Urinary bladder (tissue), 4 donors: ENCODE measurements around the gene RAB40C. TPM values are rescaled to one million over a fixed set of nuclear protein-coding genes. Genes with fewer than 3 reads are reported as not detected.

ENCODE experiments used
- DNase-seq: peaks from one replicate; pipeline ENCODE4 v3.0.0-alpha.2; 2015; ENCODE audit errors: extremely low spot score
- H3K27ac ChIP-seq: one replicate; pipeline ENCODE4 v1.5.1; 2013; ENCODE audit warnings: low read depth, mild to moderate bottlenecking, moderate library complexity
- H3K36me3 ChIP-seq: one replicate; pipeline ENCODE4 v1.6.1; 2013; ENCODE audit warnings: mild to moderate bottlenecking, moderate library complexity; ENCODE audit not compliant: insufficient read depth
- H3K4me1 ChIP-seq: one replicate; pipeline ENCODE4 v1.6.1; 2013; ENCODE audit warnings: mild to moderate bottlenecking, moderate library complexity; ENCODE audit not compliant: insufficient read depth
- H3K4me3 ChIP-seq: one replicate; pipeline ENCODE4 v1.5.1; 2013; ENCODE audit warnings: low read depth, low read length
- WGBS: extraction: QIAGEN DNeasy Blood & Tissue Kit; methylation state at CpG from one replicate; pipeline ENCODE4 v1.1.7; 2013; 5-methylcytosine and 5-hydroxymethylcytosine counted together
- polyA plus RNA-seq: library from polyadenylated mRNA; stranded (reverse); fragments of 200-250 nt; gene quantifications from one replicate; pipeline ENCODE4 v1.2.3, GENCODE V29; 2013
- total RNA-seq: library from RNA; depleted of rRNA; stranded (reverse); fragments of >200 nt; gene quantifications from one replicate; pipeline ENCODE4 v1.2.3, GENCODE V29; 2014
- donor health status: healthy with polysubstance abuse.
- donor health status: healthy.

The RAB40C gene
- total and polyA plus RNA-seq, 2 donors: 6.9 to 30.9 TPM

DNA sequence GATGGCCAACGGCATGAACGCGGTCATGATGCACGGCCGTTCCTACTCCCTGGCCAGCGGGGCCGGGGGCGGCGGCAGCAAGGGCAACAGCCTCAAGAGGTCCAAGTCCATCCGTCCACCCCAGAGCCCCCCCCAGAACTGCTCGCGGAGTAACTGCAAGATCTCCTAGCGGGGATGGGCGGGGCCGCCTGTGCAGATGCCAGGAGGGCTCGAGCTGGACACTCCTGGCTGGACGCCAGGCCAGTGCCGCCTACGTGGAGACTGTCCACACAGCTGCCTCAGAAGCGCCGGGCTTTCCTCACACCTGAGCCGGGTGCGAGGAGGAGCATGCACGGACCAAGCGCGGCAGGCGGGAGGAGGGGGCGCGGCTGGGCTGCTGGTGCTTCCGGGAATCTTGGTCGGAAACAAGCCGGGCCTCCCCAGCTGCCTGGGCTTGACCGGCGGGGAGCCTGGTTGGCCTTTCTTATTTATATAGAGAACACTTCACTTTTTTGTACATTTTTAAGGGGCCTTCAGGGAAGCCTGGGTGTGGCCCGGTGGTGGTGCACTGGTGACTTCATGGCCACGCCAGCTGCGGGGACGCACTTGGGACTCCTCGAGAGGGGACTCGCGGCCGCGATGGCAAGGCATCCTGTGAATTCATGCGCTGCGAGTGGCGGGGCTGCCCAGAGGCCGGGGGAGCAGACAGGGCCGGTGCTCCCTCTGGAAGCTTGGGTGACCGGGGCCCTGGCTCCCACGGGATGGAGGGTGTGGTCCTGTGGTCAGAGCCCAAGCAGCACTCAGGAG lies 37.8 kb downstream of the RAB40C start:
- no peak for DNase-seq
- Histone ChIP-seq H3K4me1 (no peaks in the 10 kb centered on the region), H3K36me3 (peaks cover 1% of the 10 kb centered on the region), H3K27ac (no peak overlapping the region), H3K4me3 (no peak overlapping the region)
- WGBS: 86% methylated on average over 50 of the region's 50 CpGs

GRCh38 chr16:628321-629061 lies 38.6 kb downstream of the RAB40C start:
- no peak overlapping the region for H3K4me3 ChIP-seq
- H3K27ac ChIP-seq: no peak overlapping the region
- DNase-seq: no peak
- H3K4me1 ChIP-seq: no peaks in the 10 kb centered on the region
- H3K36me3 ChIP-seq: peaks cover 1% of the 10 kb centered on the region
- 93% methylated on average over 33 of the region's 33 CpGs for WGBS

- Histone ChIP-seq H3K4me1 (no peaks in the 10 kb centered on the region), H3K36me3 (peaks cover 1% of the 10 kb centered on the region), H3K27ac (no peak overlapping the region), H3K4me3 (no peak overlapping the region)
- WGBS: 63% methylated on average over 29 of the region's 29 CpGs
- no peak for DNase-seq
Measured at GRCh38 chr16:629185-629832, 39.4 kb downstream of the RAB40C start.

DNA sequence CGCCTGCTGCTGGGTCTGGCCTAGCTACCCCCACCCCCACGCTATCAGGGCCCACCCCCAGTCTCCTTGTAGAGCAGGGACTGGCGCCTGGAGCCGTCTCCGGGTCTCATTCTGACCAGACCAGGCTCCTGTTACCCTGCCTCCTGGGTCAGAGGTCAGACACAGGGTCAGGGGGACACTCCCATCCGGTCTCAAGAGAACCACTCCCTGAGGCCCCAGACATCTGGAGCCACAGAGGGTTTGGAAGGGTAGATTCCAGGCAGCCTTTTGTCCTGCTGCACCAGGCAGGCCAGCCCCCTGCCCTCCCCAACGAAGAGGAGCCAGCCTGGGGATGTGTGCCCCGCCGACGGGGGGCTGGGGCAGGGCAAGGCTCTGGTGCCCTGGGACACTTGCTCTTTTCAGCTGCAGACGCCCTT lies 40.0 kb downstream of the RAB40C start:
- 39% methylated on average over 11 of the region's 11 CpGs for WGBS
- DNase-seq: no peak
- Histone ChIP-seq H3K4me3 (no peak overlapping the region), H3K27ac (no peak overlapping the region), H3K4me1 (no peaks in the 10 kb centered on the region), H3K36me3 (peaks cover 1% of the 10 kb centered on the region)

DNA sequence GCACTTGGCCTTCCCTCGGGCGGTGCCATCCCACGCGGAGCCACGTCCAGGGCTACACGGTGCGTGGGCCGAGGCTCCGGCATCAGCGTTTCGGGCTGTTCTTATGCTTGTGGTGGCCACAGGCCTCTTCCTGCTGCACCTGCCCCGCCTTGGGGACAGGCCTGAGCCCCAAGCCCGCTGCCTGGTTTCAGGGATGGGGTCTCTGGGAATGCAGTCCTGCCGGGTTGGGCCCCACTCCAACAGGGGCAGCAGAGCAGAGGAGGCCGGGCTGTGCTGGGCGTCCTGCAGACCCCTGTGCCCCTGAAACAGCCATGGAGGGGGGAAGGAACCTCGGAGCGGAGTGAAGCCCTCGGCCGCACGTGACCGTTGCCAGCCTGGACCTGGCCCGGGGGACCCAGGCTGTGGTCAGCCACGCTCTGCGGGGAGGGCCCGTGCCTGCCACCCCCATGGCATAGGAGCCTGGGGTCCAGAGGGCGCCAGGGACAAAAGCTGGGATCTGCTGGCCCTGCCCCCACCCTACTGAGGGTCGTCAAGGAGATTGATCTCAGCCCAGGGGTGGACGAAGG lies 40.5 kb downstream of the RAB40C start:
- WGBS: 34% methylated on average over 29 of the region's 29 CpGs
- Histone ChIP-seq H3K36me3 (peaks cover 1% of the 10 kb centered on the region), H3K4me3 (no peak overlapping the region), H3K4me1 (no peaks in the 10 kb centered on the region), H3K27ac (no peak overlapping the region)
- DNase-seq: no peak

- Histone ChIP-seq H3K36me3 (peaks cover 1% of the 10 kb centered on the region), H3K4me1 (no peaks in the 10 kb centered on the region), H3K4me3 (no peak within 1 kb of the TSS), H3K27ac (no peak within 1 kb of the TSS)
- no peak for DNase-seq
- 3% methylated on average over 23 of the region's 23 CpGs for WGBS
Measured at GRCh38 chr16:630815-631405, 41.0 kb downstream of the RAB40C start, which contains the start of gene WFIKKN1. Gene WFIKKN1, plus strand, starts transcription at chr16:630985. Its CDS starts 269 bp downstream, at chr16:631254.

DNA sequence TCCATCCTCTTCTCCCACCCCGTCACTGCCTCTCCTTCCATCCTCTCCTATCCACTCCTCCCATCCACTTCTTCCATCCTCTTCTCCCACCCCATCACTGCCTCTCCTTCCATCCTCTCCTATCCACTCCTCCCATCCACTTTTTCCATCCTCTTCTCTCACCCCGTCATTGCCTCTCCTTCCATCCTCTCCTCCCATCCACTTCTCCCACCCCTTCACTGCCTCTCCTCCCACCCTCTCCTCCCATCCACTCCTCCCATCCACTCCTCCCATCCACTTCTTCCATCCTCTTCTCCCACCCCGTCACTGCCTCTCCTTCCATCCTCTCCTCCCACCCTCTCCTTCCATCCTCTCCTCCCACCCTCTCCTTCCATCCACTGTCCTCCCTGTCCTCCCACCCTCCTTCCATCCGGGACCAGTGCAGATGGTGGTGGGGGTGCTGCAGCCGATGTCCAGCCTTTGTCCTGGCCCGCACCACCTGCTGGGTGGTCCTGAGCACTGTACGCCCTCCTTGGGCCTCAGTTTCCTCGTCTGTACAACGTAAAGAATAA lies 42.0 kb downstream of the RAB40C start:
- WGBS: 51% methylated on average over 9 of the region's 9 CpGs
- H3K36me3 ChIP-seq: peaks cover 1% of the 10 kb centered on the region
- H3K4me1 ChIP-seq: no peaks in the 10 kb centered on the region
- no peak overlapping the region for H3K27ac ChIP-seq
- H3K4me3 ChIP-seq: no peak overlapping the region
- DNase-seq: no peak

- DNase-seq: no peak
- no peak overlapping the region for H3K4me3 ChIP-seq
- 94% methylated on average over 67 of the region's 67 CpGs for WGBS
- no peak overlapping the region for H3K27ac ChIP-seq
- H3K4me1 ChIP-seq: no peaks in the 10 kb centered on the region
- H3K36me3 ChIP-seq: no peaks in the 10 kb centered on the region
Measured at GRCh38 chr16:632486-633335, 42.8 kb downstream of the RAB40C start.

GRCh38 chr16:633336-634050 lies 43.6 kb downstream of the RAB40C start:
- no peak for DNase-seq
- 97% methylated on average over 74 of the region's 74 CpGs for WGBS
- no peaks in the 10 kb centered on the region for H3K36me3 ChIP-seq
- H3K27ac ChIP-seq: no peak overlapping the region
- H3K4me3 ChIP-seq: no peak overlapping the region
- H3K4me1 ChIP-seq: no peaks in the 10 kb centered on the region

GRCh38 chr16:634051-634670 lies 44.3 kb downstream of the RAB40C start:
- WGBS: 91% methylated on average over 22 of the region's 22 CpGs
- DNase-seq: no peak
- H3K4me3 ChIP-seq: no peak overlapping the region
- no peaks in the 10 kb centered on the region for H3K36me3 ChIP-seq
- no peaks in the 10 kb centered on the region for H3K4me1 ChIP-seq
- no peak overlapping the region for H3K27ac ChIP-seq

GRCh38 chr16:634996-635395 lies 45.1 kb downstream of the RAB40C start:
- H3K4me1 ChIP-seq: no peaks in the 10 kb centered on the region
- no peak overlapping the region for H3K27ac ChIP-seq
- no peak for DNase-seq
- H3K36me3 ChIP-seq: no peaks in the 10 kb centered on the region
- no peak overlapping the region for H3K4me3 ChIP-seq
- WGBS: 79% methylated on average over 7 of the region's 7 CpGs
